A673 (cell line): ENCODE results near the gene MAST4. TPM values are rescaled to one million over a fixed set of nuclear protein-coding genes. Genes with fewer than 3 reads are reported as not detected.

Experiments
- BruUV-seq: library from RNA; stranded (reverse); fragments of 400-500 nt; replicated peaks from 2 replicates; lab custom pipeline; 2021; lab: Mats Ljungman, UMichigan
- CTCF ChIA-PET: fragments of 300-600 bp; sonication (Branson Sonifier 250); formaldehyde crosslinking; loops from one replicate; lab custom pipeline; 2022; ENCODE audit warnings: antibody characterized with exemption; lab: Charles Lee
- POLR2A ChIA-PET: fragments of 300-600 bp; sonication (Branson Sonifier 250); formaldehyde crosslinking; loops from one replicate; lab custom pipeline; 2022; ENCODE audit warnings: antibody characterized with exemption; ENCODE audit not compliant: low non-redundant PET; lab: Charles Lee
- DNase-seq: peaks from one replicate; pipeline ENCODE4 v3.0.0-alpha.2; 2015; ENCODE audit warnings: low spot score
- H3K27ac ChIP-seq: fragments of 200-600 bp; sonication (generic); 2 replicates; pipeline ENCODE4 v1.5.1; 2016; ENCODE audit warnings: mixed run types, low read depth, mild to moderate bottlenecking, mixed read lengths, antibody characterized with exemption, low read length; ENCODE audit not compliant: poor library complexity, severe bottlenecking
- H3K27me3 ChIP-seq: fragments of 200-600 bp; sonication (generic); replicated peaks from 2 replicates; pipeline ENCODE4 v1.6.1; 2017; ENCODE audit warnings: mixed run types, low read depth, mild to moderate bottlenecking, mixed read lengths, antibody characterized with exemption, low read length; ENCODE audit not compliant: insufficient read depth, poor library complexity
- H3K36me3 ChIP-seq: fragments of 200-600 bp; sonication (generic); 2 replicates; pipeline ENCODE4 v1.6.1; 2016; ENCODE audit warnings: mixed run types, mild to moderate bottlenecking, mixed read lengths, antibody characterized with exemption, low read length; ENCODE audit not compliant: insufficient read depth, poor library complexity, severe bottlenecking
- H3K4me1 ChIP-seq: fragments of 200-600 bp; sonication (generic); 2 replicates; pipeline ENCODE4 v1.6.1; 2017; ENCODE audit warnings: mixed run types, mild to moderate bottlenecking, mixed read lengths, antibody characterized with exemption, low read length; ENCODE audit not compliant: insufficient read depth, poor library complexity, severe bottlenecking
- H3K4me3 ChIP-seq: fragments of 200-600 bp; sonication (generic); 2 replicates; pipeline ENCODE4 v1.5.1; 2016; ENCODE audit warnings: low read depth, mixed run types, mild to moderate bottlenecking, mixed read lengths, low read length; ENCODE audit not compliant: poor library complexity, severe bottlenecking
- H3K9me3 ChIP-seq: fragments of 200-600 bp; sonication (generic); 2 replicates; pipeline ENCODE4 v1.6.1; 2016; ENCODE audit warnings: mixed run types, low read depth, mild to moderate bottlenecking, mixed read lengths, antibody characterized with exemption, low read length; ENCODE audit not compliant: poor library complexity, severe bottlenecking
- EZH2 ChIP-seq: fragments of 200-600 bp; sonication (generic); IDR thresholded peaks from 2 replicates; pipeline ENCODE4 v1.6.1; 2017; ENCODE audit warnings: borderline replicate concordance, low read depth, mild to moderate bottlenecking, mixed read lengths, antibody characterized with exemption, low read length; ENCODE audit not compliant: poor library complexity, severe bottlenecking
- intact Hi-C: fragments of 100-400 bp; cut with micrococcal nuclease; formaldehyde crosslinking; loops from one replicate; pipeline ENCODE4 v1.10.0; 2022; ENCODE audit not compliant: unreplicated experiment
- total RNA-seq: library from RNA; stranded (reverse); gene quantifications from 2 replicates; pipeline ENCODE4 v1.2.3, GENCODE V29; 2021
- TF ChIP-seq, protein P1 (sequence below): fragments of 300-800, 200-600 bp; sonication (generic); conservative IDR thresholded peaks from 2 replicates; pipeline ENCODE4 v1.5.1; 2017; ENCODE audit warnings: low read depth, mild to moderate bottlenecking, antibody characterized with exemption, low read length, moderate library complexity, mixed read lengths

MAST4 gene
- total RNA-seq, 1 experiment from 2014 or later = 4.5 TPM

DNA sequence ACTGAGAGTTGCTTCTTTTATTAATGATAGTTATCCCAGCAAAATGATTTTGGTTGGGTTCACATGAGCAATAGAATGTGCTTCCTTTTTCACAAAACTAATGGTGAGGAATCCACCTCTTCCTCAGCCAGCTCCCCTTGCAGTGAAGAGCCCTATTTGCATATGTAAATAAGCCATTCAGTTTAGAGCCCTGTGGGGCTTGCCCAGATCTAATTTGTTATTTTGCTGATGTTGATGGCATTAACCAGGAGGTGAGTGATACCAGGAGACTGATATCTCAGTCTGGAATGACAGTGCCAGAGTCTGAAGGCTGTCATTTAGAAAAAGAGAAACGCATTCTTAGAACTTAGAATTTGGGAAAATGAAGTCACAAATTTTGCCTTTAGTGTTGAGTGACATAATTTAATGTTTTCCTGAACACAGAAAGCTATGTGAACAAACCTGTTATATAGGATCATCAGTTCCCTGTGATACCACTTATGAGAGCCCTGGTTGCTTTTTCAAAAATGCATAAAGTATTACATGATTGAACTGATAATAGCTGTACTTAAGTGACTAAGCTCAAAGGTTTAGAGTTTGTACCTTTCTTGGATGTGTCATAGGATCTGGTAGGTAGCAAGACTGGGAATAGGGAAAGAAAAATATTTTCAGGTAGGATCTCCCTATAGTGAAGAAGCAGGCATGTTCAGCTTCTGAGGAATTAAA lies 271.6 kb downstream of the MAST4 start:
- no peaks in the 10 kb centered on the region for H3K4me1 ChIP-seq
- ChIA-PET POLR2A (no interaction called here), CTCF (no interaction called here)
- no peaks in the 10 kb centered on the region for H3K9me3 ChIP-seq
- H3K4me3 ChIP-seq = no peak overlapping the region
- no peak for TF ChIP-seq EZH2
- TF ChIP-seq, protein P1, sequence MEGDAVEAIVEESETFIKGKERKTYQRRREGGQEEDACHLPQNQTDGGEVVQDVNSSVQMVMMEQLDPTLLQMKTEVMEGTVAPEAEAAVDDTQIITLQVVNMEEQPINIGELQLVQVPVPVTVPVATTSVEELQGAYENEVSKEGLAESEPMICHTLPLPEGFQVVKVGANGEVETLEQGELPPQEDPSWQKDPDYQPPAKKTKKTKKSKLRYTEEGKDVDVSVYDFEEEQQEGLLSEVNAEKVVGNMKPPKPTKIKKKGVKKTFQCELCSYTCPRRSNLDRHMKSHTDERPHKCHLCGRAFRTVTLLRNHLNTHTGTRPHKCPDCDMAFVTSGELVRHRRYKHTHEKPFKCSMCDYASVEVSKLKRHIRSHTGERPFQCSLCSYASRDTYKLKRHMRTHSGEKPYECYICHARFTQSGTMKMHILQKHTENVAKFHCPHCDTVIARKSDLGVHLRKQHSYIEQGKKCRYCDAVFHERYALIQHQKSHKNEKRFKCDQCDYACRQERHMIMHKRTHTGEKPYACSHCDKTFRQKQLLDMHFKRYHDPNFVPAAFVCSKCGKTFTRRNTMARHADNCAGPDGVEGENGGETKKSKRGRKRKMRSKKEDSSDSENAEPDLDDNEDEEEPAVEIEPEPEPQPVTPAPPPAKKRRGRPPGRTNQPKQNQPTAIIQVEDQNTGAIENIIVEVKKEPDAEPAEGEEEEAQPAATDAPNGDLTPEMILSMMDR = no peak
- intact Hi-C loops = no loop called here
- no peaks in the 10 kb centered on the region for H3K27me3 ChIP-seq
- BruUV-seq = no TSS peak
- H3K27ac ChIP-seq = no peak overlapping the region
- no peaks in the 10 kb centered on the region for H3K36me3 ChIP-seq
- no peak for DNase-seq

DNA sequence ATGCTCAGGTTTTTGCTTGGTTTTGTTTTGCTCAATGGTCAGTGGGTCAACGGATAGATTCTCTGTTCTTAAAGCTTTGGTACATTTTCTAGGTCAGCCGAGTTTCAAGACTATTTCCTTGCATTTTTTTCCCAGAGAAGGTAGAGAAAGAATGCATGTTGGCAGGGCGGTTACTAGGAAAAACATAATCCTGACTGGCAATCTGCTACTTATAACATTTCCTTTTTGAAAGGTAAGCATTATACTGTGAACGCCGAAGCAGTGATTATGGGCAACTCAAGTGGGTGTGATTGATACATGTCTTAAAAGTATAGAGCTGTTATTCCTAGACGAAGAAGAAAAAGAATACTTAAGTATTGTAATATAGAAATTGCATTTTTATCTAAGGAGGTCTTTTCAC lies 273.2 kb downstream of the MAST4 start:
- H3K9me3 ChIP-seq = no peaks in the 10 kb centered on the region
- H3K4me3 ChIP-seq = no peak overlapping the region
- TF ChIP-seq, protein P1 = no peak
- TF ChIP-seq EZH2 = no peak
- ChIA-PET POLR2A (no interaction called here), CTCF (no interaction called here)
- no peaks in the 10 kb centered on the region for H3K4me1 ChIP-seq
- intact Hi-C loops = no loop called here
- no peaks in the 10 kb centered on the region for H3K36me3 ChIP-seq
- no TSS peak for BruUV-seq
- no peaks in the 10 kb centered on the region for H3K27me3 ChIP-seq
- no peak overlapping the region for H3K27ac ChIP-seq
- no peak for DNase-seq

GRCh38 chr5:66870708-66871107 lies 274.5 kb downstream of the MAST4 start:
- BruUV-seq = no TSS peak
- CTCF ChIA-PET = no interaction called here
- H3K9me3 ChIP-seq = no peaks in the 10 kb centered on the region
- no peaks in the 10 kb centered on the region for H3K27me3 ChIP-seq
- intact Hi-C loops = no loop called here
- H3K4me3 ChIP-seq = no peak overlapping the region
- H3K36me3 ChIP-seq = no peaks in the 10 kb centered on the region
- TF ChIP-seq, protein P1 = no peak
- no peak for TF ChIP-seq EZH2
- POLR2A ChIA-PET = no interaction called here
- no peaks in the 10 kb centered on the region for H3K4me1 ChIP-seq
- no peak for DNase-seq
- no peak overlapping the region for H3K27ac ChIP-seq
